IMR-90 (cell line): ENCODE data around the gene NKX2-1. TPM values are rescaled to one million over a fixed set of nuclear protein-coding genes. Genes with fewer than 3 reads are reported as not detected.

Experiments used
- ATAC-seq: fragments of 200-7000 bp; cut with Tn5 transposase; 2 replicates; pipeline ENCODE4 v1.9.1; 2020; ENCODE audit warnings: low read depth, mild to moderate bottlenecking, moderate library complexity
- BruUV-seq: library from RNA; stranded (reverse); fragments of 400-500 nt; replicated peaks from 2 replicates; lab custom pipeline; 2021; lab: Mats Ljungman, UMichigan
- CTCF ChIA-PET: fragments of 300-600 bp; formaldehyde crosslinking; extraction: SDS; loops from one replicate; lab custom pipeline; 2021; ENCODE audit warnings: antibody characterized with exemption; lab: Yijun Ruan, JAX
- POLR2A ChIA-PET: fragments of 300-600 bp; sonication (Branson Sonifier 250); formaldehyde crosslinking; loops from one replicate; lab custom pipeline; 2022; ENCODE audit warnings: antibody characterized with exemption; ENCODE audit not compliant: unreplicated experiment; lab: Charles Lee
- DNase-seq: peaks from one replicate; pipeline ENCODE4 v3.0.0; 2013
- H2AFZ ChIP-seq: replicated peaks from 2 replicates; pipeline ENCODE3; 2013; ENCODE audit warnings: low read length, mild to moderate bottlenecking; ENCODE audit not compliant: poor library complexity
- H2AK5ac ChIP-seq: 2 replicates; pipeline ENCODE4 v1.6.1; 2013; ENCODE audit warnings: low read depth, low read length, inconsistent platforms
- H2AK9ac ChIP-seq: replicated peaks from 2 replicates; pipeline ENCODE3; 2013; ENCODE audit warnings: mild to moderate bottlenecking, low read depth, low read length, moderate library complexity; ENCODE audit not compliant: poor library complexity
- H2BK120ac ChIP-seq: 2 replicates; pipeline ENCODE4 v1.6.1; 2013; ENCODE audit warnings: low read depth, low read length, inconsistent platforms
- H2BK15ac ChIP-seq: 3 replicates; pipeline ENCODE4 v1.6.1; 2013; ENCODE audit warnings: low read depth, low read length, inconsistent platforms
- H2BK20ac ChIP-seq: 2 replicates; pipeline ENCODE4 v1.6.1; 2013; ENCODE audit warnings: low read depth, mild to moderate bottlenecking, inconsistent platforms, low read length, moderate library complexity
- H2BK5ac ChIP-seq: 2 replicates; pipeline ENCODE4 v1.6.1; 2013; ENCODE audit warnings: mild to moderate bottlenecking, low read depth, low read length, inconsistent platforms; ENCODE audit not compliant: poor library complexity, severe bottlenecking
- H3K14ac ChIP-seq: replicated peaks from 2 replicates; pipeline ENCODE4 v1.6.1; 2013; ENCODE audit warnings: low read depth, low read length, inconsistent platforms
- H3K18ac ChIP-seq: 2 replicates; pipeline ENCODE4 v1.6.1; 2013; ENCODE audit warnings: low read depth, low read length, control low read depth
- H3K23ac ChIP-seq: 2 replicates; pipeline ENCODE4 v1.6.1; 2013; ENCODE audit warnings: low read depth, low read length, inconsistent platforms
- H3K27ac ChIP-seq: 2 replicates; pipeline ENCODE4 v1.5.1; 2013; ENCODE audit warnings: mild to moderate bottlenecking, control low read depth, low read length; ENCODE audit not compliant: insufficient read depth
- H3K27me3 ChIP-seq: 2 replicates; pipeline ENCODE4 v1.6.1; 2013; ENCODE audit warnings: low read length; ENCODE audit not compliant: control insufficient read depth, insufficient read depth
- H3K36me3 ChIP-seq: 2 replicates; pipeline ENCODE4 v1.6.1; 2013; ENCODE audit warnings: low read length, mixed read lengths; ENCODE audit not compliant: control insufficient read depth, insufficient read depth
- H3K4ac ChIP-seq: 2 replicates; pipeline ENCODE4 v1.6.1; 2013; ENCODE audit warnings: low read depth, low read length, inconsistent platforms
- H3K4me1 ChIP-seq: 2 replicates; pipeline ENCODE4 v1.6.1; 2013; ENCODE audit warnings: low read length, mixed read lengths; ENCODE audit not compliant: control insufficient read depth, insufficient read depth
- H3K4me2 ChIP-seq: 2 replicates; pipeline ENCODE4 v1.6.1; 2013; ENCODE audit warnings: low read depth, mild to moderate bottlenecking, control low read depth, low read length, moderate library complexity
- H3K4me3 ChIP-seq: 2 replicates; pipeline ENCODE4 v1.5.1; 2013; ENCODE audit warnings: low read depth, mild to moderate bottlenecking, control low read depth, low read length, moderate library complexity; ENCODE audit not compliant: insufficient read depth
- H3K56ac ChIP-seq: 2 replicates; pipeline ENCODE4 v1.6.1; 2013; ENCODE audit warnings: low read length, inconsistent platforms; ENCODE audit not compliant: insufficient read depth; ENCODE audit errors: extremely low read depth
- H3K79me1 ChIP-seq, 2 experiments: 2 replicates each; pipeline ENCODE4 v1.6.1; 2013; ENCODE audit warnings: low read length in 2 of 2, inconsistent platforms in 1 of 2, low read depth in 1 of 2
- H3K9ac ChIP-seq: 2 replicates; pipeline ENCODE4 v1.6.1; 2013; ENCODE audit warnings: low read depth, low read length, control low read depth
- H3K9me1 ChIP-seq: 2 replicates; pipeline ENCODE4 v1.6.1; 2013; ENCODE audit warnings: low read length, inconsistent platforms; ENCODE audit not compliant: insufficient read depth
- H3K9me3 ChIP-seq: 2 replicates; pipeline ENCODE4 v1.6.1; 2013; ENCODE audit warnings: low read length; ENCODE audit not compliant: control insufficient read depth, insufficient read depth
- H4K20me1 ChIP-seq: 2 replicates; pipeline ENCODE4 v1.6.1; 2013; ENCODE audit warnings: low read length, inconsistent platforms; ENCODE audit not compliant: insufficient read depth
- H4K5ac ChIP-seq: 2 replicates; pipeline ENCODE4 v1.6.1; 2013; ENCODE audit warnings: mild to moderate bottlenecking, low read depth, low read length, control low read depth
- H4K8ac ChIP-seq, 2 experiments: 2 replicates each; pipeline ENCODE4 v1.6.1; 2013; ENCODE audit warnings: low read depth in 2 of 2, low read length in 2 of 2, control low read depth in 1 of 2, inconsistent platforms in 1 of 2
- H4K91ac ChIP-seq: 2 replicates; pipeline ENCODE4 v1.6.1; 2013; ENCODE audit warnings: low read depth, low read length, inconsistent platforms; ENCODE audit not compliant: insufficient read depth
- CEBPB ChIP-seq: IDR thresholded peaks from 2 replicates; pipeline ENCODE4 v1.6.1; 2012; ENCODE audit warnings: low read depth, low read length, improper control_type of control experiment
- CTCF ChIP-seq: conservative IDR thresholded peaks from 2 replicates; pipeline ENCODE4 v1.5.1; 2012; ENCODE audit warnings: mild to moderate bottlenecking, low read depth, low read length, improper control_type of control experiment
- ELK1 ChIP-seq: fragments of 150-350 bp; IDR thresholded peaks from 2 replicates; pipeline ENCODE4 v1.6.1; 2016; ENCODE audit warnings: low read depth, mild to moderate bottlenecking, low read length, moderate library complexity, borderline replicate concordance
- MAZ ChIP-seq: IDR thresholded peaks from 2 replicates; pipeline ENCODE4 v1.6.1; 2012; ENCODE audit warnings: low read depth, mild to moderate bottlenecking, low read length, improper control_type of control experiment, moderate library complexity, borderline replicate concordance
- RFX5 ChIP-seq: IDR thresholded peaks from 2 replicates; pipeline ENCODE4 v1.8.0; 2012; ENCODE audit warnings: low read depth, mild to moderate bottlenecking, low read length, moderate library complexity
- WGBS, 2 experiments: methylation state at CpG; one replicate each; pipeline versions ENCODE4 v1.1.5 to v1.1.7; 2013; ENCODE audit warnings: missing lambda C conversion rate in 2 of 2; ENCODE audit not compliant: insufficient read length in 1 of 2; ENCODE audit errors: extremely low coverage in 2 of 2; 5-methylcytosine and 5-hydroxymethylcytosine counted together
- dilution Hi-C: fragments of 300-500 bp; cut with HindIII; formaldehyde crosslinking; loops from one replicate; pipeline ENCODE4 v1.14.3; 2018; ENCODE audit warnings: low sequenced_read_pairs; ENCODE audit not compliant: unreplicated experiment
- in situ Hi-C: fragments of 300-500 bp; cut with MboI; formaldehyde crosslinking; loops from 3 replicates; pipeline ENCODE4 v1.14.3; 2019; ENCODE audit warnings: low sequenced_read_pairs, inconsistent platforms, mixed read lengths
- intact Hi-C: fragments of 100-400 bp; cut with micrococcal nuclease; formaldehyde crosslinking; loops from 2 replicates; pipeline ENCODE4 v1.10.0; 2022
- polyA plus RNA-seq, 3 experiments: library from polyadenylated mRNA; depleted of rRNA; stranded (reverse); fragments of >200 nt; gene quantifications; 2 replicates each; pipeline ENCODE4 v1.2.3, GENCODE V29; 2012; ENCODE audit warnings: low replicate concordance in 1 of 3
- total RNA-seq: library from RNA; depleted of rRNA; stranded (reverse); fragments of >200 nt; gene quantifications from 2 replicates; pipeline ENCODE4 v1.2.3, GENCODE V29; 2012

Gene NKX2-1
- total and polyA plus RNA-seq, 2 of the 4 experiments (the other 2 are of a cell fraction), result not detected

GRCh38 chr14:36513451-36514277, 6.4 kb downstream of the NKX2-1 start:
- H3K27ac ChIP-seq, result no peak overlapping the region
- peaks cover 88% of the 10 kb centered on the region for H3K27me3 ChIP-seq
- H4K8ac ChIP-seq, result no peak overlapping the region
- no peak overlapping the region for H4K91ac ChIP-seq
- no peak overlapping the region for H2BK5ac ChIP-seq
- in situ Hi-C loops (no loop called here), dilution Hi-C loops (no loop called here), intact Hi-C loops (no loop called here)
- no peak overlapping the region for H3K4me3 ChIP-seq
- DNase-seq, result no peak
- no peaks in the 10 kb centered on the region for H3K4me1 ChIP-seq
- 0% methylated on average over 2 of the region's 38 CpGs; no CpG with 5 or more reads in 1 of the 2 experiments for WGBS, 2 experiments
- no peak overlapping the region for H3K56ac ChIP-seq
- H2BK15ac ChIP-seq, result no peak overlapping the region
- no peaks in the 10 kb centered on the region for H3K9me1 ChIP-seq
- no peak overlapping the region for H2BK20ac ChIP-seq
- CTCF ChIA-PET, result no interaction called here
- POLR2A ChIA-PET, result interaction anchor here (0.6 kb wide), 1 partner anchor 112 kb away, joined by 3 read pairs; no protein-coding TSS in a partner anchor
- TF ChIP-seq MAZ (no peak), ELK1 (no peak), CEBPB (no peak), RFX5 (no peak), CTCF (no peak)
- no peak overlapping the region for H3K9ac ChIP-seq
- no peaks in the 10 kb centered on the region for H3K36me3 ChIP-seq
- peaks cover 5% of the 10 kb centered on the region for H3K9me3 ChIP-seq
- H4K20me1 ChIP-seq, result no peaks in the 10 kb centered on the region
- ATAC-seq, result no peak
- H2AK9ac ChIP-seq, result no peak overlapping the region
- H2AFZ ChIP-seq, result no peak overlapping the region
- H3K4me2 ChIP-seq, result no peak overlapping the region
- no peak overlapping the region for H3K4ac ChIP-seq
- no peaks in the 10 kb centered on the region for H3K79me1 ChIP-seq
- H2AK5ac ChIP-seq, result no peak overlapping the region
- no peak overlapping the region for H2BK120ac ChIP-seq
- H3K23ac ChIP-seq, result no peak overlapping the region
- no TSS peak for BruUV-seq
- H4K5ac ChIP-seq, result no peak overlapping the region
- no peak overlapping the region for H3K14ac ChIP-seq
- H3K18ac ChIP-seq, result no peak overlapping the region
